Head of caudate nucleus (tissue), 42 donors: ENCODE measurements around the gene FAM193A.

ENCODE experiments used
- DNase-seq, 42 donors: peaks; one replicate each; pipeline versions ENCODE4 v3.0.0 to v3.0.0-alpha.2; 2020 to 2021; ENCODE audit warnings: mixed read lengths in 7 of 42
- intact Hi-C: fragments of 100-400 bp; cut with DNase I; formaldehyde crosslinking; loops from one replicate; pipeline ENCODE4 v1.15.0; 2022

Gene FAM193A, protein sequence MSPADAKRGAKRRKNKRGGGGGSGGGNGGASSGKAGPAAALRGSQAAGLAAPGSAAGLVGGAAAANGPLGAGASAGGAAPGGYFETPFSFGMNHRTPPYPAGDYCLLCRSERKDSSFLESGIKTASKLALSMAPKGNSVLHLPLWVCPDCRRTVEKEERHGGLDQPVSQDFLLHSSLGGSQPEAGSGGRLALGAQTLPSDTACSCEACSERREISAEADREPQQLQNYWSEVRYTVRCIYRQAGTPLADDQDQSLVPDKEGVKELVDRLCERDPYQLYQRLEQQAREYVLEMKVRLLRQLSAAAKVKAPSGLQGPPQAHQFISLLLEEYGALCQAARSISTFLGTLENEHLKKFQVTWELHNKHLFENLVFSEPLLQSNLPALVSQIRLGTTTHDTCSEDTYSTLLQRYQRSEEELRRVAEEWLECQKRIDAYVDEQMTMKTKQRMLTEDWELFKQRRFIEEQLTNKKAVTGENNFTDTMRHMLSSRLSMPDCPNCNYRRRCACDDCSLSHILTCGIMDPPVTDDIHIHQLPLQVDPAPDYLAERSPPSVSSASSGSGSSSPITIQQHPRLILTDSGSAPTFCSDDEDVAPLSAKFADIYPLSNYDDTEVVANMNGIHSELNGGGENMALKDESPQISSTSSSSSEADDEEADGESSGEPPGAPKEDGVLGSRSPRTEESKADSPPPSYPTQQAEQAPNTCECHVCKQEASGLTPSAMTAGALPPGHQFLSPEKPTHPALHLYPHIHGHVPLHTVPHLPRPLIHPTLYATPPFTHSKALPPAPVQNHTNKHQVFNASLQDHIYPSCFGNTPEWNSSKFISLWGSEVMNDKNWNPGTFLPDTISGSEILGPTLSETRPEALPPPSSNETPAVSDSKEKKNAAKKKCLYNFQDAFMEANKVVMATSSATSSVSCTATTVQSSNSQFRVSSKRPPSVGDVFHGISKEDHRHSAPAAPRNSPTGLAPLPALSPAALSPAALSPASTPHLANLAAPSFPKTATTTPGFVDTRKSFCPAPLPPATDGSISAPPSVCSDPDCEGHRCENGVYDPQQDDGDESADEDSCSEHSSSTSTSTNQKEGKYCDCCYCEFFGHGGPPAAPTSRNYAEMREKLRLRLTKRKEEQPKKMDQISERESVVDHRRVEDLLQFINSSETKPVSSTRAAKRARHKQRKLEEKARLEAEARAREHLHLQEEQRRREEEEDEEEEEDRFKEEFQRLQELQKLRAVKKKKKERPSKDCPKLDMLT (N-terminal part only)

DNA sequence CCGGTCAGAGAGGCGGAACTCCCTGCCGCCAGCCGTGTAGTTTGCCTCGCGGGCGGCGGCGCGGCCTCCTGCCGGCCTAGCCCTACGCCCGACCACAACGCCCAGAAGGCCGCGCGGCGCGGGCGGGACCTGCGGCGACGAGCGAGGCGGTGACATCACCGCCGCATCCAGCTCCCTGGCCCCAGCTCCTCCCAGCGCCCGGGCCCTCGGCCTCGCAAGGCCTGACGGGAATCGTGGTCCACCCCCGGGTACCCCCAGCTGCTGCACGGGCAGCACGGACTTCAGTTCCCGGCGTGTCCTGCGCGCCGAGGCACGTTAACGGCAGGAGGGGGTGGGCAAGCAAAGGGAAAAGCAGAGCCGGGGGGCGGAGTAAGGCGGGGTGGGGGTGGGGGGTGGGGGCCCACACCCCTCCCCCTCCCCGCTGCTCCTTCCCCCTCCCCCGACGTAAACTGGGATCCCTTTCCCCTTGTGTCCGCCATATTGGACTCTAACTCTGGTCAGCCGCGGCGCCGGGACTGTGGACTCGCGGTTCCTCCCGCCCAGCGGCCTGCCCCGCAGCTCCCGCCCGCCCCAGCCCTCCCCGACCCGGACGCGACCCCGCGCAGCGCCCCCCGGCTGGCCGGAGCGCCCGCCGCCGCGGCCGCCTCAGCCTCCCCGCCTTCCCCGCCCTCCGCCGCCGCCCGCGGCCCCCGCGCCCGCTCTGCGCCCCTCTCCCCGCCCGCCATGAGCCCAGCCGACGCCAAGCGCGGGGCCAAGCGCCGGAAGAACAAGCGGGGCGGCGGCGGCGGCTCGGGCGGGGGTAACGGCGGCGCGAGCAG, at the start of gene FAM193A:
Gene FAM193A, plus strand, starts transcription at position 455 of the 818 bp plus-strand sequence. Its CDS starts 269 bp downstream, at position 724.
- intact Hi-C loops = loop anchor here (10.0 kb wide), 1 partner anchor 72 kb away; the partner anchor contains the start of gene RNF4
- DNase-seq = peak; percentile 98 to 100 (median 100)

DNA sequence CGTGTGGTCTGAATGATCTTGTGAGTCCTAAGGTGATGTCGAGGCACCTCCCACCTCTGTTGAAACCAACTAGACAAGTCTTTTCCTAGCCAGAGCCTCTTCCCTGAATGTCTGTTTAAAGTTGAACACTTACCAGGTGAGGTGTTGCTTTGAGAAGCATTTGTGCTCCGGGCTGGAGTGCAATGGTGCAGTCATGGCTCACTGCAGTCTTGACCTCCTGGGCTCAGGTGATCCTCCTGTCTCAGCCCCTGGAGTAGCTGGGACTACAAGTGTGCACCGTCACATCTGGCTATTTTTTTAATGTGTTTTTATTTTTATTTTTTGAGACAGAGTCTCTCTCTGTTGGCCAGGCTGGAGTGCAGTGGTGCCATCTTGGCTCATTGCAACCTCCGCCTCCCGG, 49.5 kb upstream of the FAM193A start:
- intact Hi-C loops = no loop called here
- no peak for DNase-seq

DNA sequence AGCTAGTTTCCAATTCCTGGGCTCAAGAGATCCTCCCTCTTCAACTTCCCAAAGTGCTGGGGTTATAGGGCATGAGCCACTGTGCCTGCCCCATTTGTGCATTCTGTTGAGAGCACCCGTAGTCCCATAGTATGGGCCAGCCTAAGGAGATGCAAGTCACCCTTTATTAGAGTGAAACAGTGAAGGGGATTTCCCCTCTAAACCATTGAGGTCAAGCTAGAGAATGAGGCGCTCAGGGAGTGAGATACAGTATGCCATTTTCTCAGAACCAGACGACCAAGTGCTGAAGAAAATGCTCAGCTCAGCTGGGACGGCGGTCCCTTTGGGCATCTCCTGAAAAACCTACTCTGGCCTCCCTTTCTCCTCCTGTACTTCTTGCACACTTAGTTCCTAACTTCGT, 48.8 kb upstream of the FAM193A start:
- intact Hi-C loops = no loop called here

DNA sequence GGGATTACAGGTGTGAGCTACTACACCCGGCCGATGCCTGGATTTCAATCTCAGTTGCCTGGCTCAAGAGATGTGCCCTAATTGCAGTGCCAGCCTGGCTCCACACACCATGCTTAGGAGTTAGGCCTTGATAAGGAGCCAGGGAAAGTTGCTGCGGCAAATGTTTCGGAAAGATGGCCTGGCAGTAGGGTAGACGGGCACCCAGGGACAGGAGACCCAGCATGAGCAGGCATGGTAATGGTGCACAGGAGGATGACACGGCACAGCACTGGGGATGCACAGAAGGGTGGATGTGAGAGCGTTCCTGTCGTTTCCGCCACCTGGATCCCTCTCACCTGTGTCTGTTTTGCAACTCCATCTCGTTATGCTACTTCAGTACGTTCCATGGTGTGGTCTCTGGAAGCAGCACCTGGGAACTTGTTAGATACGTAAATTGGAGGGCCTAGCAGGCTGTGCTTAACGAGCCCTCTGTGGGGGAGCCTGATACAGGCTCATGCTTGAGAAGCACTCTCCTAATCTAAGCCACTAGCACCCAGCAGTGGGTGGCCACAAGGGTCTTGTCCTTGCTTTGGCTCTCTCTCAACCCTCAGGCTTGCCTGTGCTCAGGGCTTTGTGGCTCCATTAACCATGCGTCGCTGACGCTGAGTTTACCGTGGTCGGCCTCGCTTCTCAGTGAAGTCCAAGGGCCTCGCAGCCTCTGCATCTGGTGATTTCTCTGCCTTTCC, 47.2 kb upstream of the FAM193A start:
- no peak for DNase-seq
- intact Hi-C loops = no loop called here

More for the DNA sequence above, 48.8 kb upstream of the FAM193A start:
- DNase-seq = no peak

DNA sequence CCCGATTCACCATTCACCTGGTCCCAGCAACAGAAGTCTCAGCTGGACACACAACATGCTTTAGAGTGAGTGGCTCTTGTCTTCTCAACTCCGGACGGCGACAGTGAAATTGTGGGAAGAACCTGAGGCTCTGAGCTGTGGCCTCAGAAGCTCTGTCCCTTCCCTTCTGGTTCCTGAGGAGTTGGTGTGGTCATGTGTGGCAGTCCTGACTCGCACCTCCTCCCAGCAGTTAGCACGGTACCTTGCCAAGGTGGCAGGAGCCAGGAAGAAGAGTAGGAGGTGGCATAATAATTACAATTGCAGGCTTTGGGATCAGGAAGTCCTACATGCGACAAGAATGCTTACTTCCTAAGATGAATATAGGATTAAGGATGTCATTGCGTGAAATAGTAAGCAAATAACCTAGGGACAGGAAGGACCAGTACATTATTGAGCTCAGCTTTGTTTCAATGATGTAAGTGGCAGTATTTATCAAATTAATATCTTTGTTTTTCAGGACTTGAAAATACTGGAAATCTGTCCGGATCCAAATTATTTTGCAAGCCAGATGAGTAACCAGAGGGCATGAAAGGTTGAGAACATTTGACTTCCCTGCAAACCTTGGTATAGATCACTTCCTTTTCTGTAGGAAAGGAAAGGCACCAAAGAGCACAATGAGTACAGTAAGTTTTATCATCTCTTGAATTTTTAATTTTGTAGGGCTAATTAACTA, 46.5 kb upstream of the FAM193A start:
- no peak for DNase-seq
- intact Hi-C loops = no loop called here

DNA sequence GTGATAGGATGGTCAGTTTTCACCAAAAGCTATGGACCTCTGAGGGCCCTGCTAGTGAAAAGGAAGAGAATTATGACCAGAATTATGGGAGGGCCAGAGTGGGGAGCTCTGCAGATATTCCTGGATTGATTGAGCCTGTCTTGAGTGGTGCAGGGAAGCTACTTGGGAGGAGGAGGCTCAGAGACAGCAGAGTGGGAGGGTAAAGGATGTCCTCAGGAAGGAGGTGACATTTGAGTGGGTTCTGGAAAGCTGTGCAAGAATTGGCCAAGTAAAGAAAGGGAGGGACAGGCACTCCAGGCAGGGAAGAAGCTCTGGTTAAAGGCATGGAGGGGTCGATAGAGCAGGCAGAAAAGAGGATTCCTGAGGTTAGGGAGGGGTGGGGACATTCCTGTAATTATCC, 43.5 kb upstream of the FAM193A start:
- intact Hi-C loops = no loop called here
- peak in 15 of 42 donors; percentile 9 to 78 (median 44) for DNase-seq

DNA sequence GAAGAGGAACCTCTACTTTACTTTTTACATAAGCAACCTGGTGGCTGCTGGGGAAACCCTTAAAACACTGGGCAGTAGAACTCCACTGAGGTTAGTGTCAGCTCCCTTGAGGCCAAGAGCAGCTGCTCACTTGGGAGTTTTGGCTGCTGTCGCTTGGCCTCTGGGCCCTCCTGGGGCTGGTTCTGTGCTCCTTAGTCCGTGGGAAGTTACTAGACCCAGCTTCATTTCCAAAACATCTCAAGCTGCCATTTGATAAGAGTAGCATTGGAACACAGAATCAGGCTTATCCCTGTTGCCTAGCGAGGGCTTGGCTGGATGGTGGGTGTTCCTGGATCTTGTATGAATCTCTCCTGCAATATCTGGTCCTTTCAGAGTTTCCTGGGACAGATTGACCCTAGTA, 41.5 kb upstream of the FAM193A start:
- DNase-seq = no peak
- intact Hi-C loops = no loop called here

DNA sequence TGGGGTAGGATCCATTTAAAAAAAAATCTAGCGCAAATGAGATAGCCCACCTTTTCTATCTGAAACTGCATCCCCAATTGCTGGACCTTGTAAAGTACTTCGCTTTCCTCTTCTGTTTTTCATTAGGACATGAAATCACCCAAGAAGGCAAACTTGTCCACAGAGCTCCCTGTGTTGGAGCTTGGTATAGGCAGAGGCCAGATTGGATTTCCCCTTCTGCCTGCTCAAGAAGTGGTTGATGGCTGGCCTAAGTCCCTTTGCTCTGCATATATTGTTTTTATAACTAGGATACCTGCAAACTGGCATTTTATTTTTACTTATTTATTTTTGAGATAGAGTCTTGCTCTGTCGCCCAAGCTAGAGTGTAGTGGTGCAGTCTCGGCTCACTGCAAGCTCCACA, 39.1 kb upstream of the FAM193A start:
- DNase-seq = no peak
- intact Hi-C loops = no loop called here

DNA sequence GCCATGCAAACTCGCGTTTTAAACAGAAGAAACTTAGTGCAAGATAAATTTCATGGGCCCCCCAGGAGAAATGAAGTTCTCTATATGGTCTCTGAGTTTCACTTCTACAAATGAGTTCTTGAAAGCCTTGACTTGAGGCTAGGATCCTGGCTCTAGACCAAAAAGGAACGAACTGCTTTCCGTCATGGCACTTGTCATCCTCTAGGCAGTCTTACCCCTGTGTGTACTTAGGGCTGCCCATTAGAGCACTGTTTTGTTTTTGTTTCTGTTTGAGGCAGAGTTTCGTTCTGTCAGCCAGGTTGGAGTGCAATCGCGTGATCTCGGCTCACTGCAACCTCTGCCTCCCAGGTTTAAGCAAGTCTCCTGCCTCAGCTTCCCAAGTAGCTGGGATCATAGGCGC, 38.5 kb upstream of the FAM193A start:
- peak in 5 of 42 donors; percentile 18 to 45 (median 22) for DNase-seq
- intact Hi-C loops = no loop called here

DNA sequence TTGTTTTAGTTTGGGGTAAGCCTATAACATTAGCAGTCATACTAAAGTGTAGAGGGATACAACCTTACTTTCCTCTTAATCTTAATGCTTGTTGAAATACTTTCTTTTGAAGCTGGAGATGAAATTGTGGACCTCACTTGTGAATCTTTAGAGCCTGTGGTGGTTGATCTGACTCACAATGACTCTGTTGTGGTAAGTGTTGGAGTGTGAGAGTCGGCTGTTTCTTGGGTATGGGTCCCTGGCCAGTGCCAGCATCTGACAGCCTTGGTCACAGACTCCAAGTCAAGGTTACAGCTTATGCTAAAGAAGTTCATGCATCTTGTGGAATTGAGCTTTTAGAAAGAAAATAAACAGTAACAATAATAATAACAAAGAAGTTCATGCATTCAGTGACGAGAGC, 35.9 kb upstream of the FAM193A start:
- intact Hi-C loops = no loop called here
- DNase-seq = no peak

DNA sequence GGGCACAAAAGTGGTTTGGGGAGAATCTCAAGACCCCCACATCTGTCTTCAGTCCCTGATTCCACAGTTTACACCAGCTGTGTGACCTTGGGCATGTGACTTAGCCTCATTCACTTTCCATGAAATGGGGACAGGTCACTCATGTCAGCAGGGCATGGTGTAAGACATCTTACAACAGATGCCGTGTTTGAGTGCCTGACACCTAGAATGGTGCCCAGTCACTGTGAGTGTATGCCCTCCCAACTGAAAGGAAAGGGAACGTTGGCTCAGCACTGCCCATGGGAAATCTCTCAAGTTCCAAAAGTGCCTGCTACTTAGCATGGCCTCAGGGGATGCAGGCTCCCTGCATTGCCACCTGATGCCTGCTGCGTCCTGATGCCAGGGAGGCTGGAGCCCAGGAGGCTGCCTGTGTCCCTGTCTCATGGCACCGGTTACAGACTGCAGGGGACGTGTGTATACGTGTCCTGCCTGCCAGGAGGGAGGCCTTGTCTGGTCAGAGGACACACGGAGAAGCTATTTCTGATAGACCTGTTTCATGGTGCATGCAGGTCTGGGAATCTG, 35.3 kb upstream of the FAM193A start:
- DNase-seq = no peak
- intact Hi-C loops = no loop called here

DNA sequence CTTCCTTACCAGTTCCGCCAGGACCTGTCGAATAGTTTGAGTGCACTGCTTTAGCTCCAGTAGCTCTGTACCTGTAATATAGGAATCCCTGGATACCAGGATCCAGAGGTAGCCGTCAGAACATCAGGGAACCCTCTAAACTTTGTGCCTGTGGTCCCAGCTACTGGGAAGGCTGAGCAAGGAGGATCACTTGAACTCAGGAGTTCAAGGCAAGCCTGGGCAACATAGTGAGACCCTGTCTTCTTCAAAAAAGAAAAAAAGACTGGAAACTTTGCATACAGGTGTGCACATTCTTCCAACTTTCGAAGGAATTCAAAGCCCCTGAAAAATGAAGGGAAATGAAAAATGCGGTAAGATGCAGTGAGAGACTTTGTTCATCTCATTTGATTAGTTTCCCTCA, 32.6 kb upstream of the FAM193A start:
- intact Hi-C loops = no loop called here

DNA sequence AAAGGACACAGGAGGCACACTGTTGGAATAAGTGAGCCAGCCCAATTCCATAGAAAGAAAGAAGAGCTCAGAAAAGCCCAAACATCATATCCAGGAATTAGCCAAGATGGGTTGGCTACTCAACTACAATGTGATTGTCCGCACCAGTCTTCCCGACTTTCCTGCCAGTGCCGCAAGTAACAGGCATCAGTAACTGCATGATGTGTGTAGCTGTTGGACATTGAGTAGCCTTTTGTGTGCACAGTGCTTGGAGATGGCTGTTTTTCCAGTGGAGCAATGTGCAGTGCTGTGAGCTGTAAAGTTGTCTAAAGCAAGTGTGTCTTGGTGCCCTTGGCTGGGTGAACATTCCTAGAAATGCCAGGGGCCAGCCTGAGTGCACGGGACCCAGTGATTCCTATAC, 29.2 kb upstream of the FAM193A start:
- intact Hi-C loops = no loop called here
- DNase-seq = no peak

More for the DNA sequence above, 32.6 kb upstream of the FAM193A start:
- DNase-seq = no peak

DNA sequence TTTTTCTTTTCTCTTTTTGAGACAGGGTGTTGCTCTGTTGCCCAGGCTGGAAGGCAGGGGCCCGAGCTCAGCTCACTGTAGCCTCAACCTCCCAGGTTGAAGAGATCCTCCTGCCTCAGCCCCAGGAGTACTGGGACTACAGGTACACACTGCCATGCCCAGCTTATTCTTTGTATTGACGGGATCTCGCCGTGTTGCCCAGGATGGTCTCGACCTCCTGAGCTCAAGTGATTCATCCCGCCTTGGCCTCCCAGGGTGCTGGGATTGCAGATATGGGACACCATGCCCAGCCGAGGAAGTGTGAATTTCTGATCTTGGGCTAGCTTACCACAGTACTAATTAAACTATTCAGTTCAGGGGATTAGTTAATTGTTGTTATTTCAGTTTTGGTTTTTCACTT, 28.6 kb upstream of the FAM193A start:
- intact Hi-C loops = no loop called here
- no peak for DNase-seq

DNA sequence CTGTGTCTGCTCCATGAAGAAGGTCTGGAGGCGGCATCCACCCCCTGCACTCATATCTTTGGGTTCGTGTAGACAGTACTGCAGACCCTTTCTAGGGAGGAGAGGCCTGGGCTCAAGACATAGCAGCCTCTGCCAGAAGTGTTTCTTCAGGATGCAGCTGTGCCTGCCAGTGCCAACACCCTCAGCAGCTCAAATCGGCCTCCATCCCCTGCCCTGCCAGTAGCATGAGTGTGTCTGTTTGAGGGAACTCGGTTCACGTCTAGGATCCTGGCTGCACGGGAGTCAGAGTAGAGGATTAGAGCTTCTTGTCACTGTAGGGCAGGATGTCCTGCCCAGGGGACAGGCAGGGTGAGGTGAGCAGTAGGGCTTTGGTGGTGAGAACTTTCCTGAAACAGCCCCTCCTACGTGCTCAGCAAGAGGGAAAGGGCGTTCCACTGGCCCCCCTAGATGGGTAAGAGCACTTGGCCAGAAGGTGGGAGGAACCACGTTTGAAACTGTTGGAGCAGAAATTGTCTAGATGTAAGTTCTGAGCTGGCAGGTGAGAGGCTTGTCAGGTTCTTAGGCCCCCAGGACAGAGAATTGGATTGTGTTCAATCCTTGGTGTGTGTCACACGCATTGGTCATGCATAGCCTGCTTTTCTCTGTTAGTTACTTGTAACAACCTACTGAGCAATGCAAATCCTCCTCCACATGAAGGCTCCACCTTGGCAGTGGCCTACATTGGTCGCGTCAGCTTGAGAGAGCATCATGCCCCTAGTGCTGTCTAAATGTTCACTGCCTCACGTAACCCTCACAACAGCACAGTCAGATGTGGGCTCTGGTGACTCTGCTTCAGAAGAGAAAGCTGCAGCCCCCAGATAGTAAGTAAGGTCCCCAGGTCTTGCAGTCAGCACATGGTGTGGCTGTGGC, 25.8 kb upstream of the FAM193A start:
- DNase-seq = peak in 17 of 42 donors; percentile 17 to 63 (median 42)
- intact Hi-C loops = no loop called here

DNA sequence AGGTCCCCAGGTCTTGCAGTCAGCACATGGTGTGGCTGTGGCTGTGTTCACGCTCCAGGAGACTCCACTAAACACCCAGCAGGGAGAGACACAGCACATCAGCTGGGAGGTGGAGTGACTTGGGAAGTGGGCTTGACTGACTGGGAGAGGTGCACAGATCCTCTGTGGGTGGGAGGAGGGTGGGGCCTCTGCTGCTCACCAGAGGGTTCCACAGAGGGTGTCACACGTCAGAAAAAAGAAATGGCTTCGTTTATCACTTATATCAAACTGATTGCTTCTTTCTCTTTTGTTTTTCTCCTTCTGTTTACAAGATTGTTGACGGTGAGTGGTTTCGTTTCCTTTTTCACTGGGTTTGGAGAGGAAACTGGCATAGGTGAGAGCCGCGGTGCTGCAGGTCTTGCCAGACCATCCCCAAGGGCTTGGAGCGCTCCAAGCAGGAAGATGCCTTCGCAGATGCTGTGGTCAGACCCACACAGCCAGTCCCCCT, 24.8 kb upstream of the FAM193A start:
- intact Hi-C loops = no loop called here
- peak; percentile 35 to 95 (median 78) for DNase-seq
